NOMO-1 treated with dmso at 0.1 percent for 144 hours (cell line): Measurements from ENCODE around the gene FOSL2.

Experiments used
- DNase-seq: peaks from one replicate; lab custom pipeline; 2025; ENCODE audit not compliant: unreplicated experiment; lab: John Stamatoyannopoulos, UW

Gene FOSL2

DNA sequence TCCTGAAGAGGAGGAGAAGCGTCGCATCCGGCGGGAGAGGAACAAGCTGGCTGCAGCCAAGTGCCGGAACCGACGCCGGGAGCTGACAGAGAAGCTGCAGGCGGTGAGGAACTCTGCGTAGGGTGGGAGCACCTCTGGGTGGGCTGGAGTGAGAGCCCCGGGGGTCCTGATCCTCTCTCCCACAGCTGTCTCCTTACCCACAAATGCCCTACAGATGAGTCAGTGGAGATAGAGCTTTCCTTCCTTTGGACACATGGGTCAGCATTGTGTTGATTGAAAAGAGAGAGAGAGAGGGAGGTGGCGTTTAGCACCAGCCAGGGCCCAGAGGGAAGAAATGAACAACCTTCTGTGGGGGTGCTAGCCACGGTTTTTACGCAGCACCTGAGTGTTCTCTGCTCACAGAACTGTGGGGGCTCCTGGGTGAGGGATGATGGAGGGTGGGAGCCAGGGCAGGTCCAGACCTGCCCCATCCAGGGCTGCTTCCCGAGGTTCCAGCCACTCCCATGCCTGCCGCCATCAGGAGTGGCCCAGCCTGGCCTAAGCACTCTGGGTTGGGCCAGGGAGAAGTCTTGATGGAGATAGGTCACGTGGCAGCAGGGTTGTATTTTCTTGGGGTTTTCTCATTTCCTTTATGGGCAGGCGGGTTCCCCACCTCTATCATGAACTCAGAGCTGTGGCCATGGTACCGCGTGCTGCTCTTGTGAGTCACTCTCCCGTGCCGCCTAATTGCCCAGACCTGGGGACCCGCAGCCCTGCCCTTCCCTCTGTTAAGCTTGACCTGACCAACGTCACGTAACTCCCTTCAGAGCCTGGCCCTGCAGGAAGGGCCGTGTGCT is 16.3 kb downstream of the FOSL2 start:
- DNase-seq = no peak

DNA sequence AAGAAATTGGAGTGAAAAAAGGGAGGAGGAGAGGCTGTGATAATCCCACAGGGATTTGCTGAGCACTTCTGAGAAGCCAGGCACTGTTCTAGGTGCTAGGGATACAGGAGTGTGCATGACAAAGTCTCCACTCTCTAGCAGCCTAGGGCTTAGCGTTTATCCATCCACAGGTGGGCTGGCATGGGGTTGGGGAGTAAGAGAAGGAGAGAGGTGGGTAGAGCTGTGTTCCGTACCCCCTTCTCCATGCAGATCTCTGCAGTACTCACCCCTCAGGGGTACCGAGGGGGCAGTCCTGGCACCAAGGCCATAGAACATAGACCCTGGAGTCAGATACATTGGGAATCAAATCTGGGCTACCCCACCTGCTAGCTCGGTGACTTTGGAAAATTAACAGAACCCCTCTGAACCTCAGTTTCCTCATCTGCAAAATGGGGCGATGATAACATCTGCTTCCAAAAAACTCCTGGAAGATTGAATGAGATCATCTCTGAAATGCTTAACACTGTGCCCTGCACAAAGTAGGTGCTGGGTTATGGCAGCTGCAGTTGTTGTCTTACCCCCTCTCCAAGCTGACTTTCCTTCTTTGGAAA is 18.6 kb downstream of the FOSL2 start:
- no peak for DNase-seq

DNA sequence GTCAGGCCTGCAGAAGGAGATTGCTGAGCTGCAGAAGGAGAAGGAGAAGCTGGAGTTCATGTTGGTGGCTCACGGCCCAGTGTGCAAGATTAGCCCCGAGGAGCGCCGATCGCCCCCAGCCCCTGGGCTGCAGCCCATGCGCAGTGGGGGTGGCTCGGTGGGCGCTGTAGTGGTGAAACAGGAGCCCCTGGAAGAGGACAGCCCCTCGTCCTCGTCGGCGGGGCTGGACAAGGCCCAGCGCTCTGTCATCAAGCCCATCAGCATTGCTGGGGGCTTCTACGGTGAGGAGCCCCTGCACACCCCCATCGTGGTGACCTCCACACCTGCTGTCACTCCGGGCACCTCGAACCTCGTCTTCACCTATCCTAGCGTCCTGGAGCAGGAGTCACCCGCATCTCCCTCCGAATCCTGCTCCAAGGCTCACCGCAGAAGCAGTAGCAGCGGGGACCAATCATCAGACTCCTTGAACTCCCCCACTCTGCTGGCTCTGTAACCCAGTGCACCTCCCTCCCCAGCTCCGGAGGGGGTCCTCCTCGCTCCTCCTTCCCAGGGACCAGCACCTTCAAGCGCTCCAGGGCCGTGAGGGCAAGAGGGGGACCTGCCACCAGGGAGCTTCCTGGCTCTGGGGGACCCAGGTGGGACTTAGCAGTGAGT is 19.4 kb downstream of the FOSL2 start:
- DNase-seq = no peak

DNA sequence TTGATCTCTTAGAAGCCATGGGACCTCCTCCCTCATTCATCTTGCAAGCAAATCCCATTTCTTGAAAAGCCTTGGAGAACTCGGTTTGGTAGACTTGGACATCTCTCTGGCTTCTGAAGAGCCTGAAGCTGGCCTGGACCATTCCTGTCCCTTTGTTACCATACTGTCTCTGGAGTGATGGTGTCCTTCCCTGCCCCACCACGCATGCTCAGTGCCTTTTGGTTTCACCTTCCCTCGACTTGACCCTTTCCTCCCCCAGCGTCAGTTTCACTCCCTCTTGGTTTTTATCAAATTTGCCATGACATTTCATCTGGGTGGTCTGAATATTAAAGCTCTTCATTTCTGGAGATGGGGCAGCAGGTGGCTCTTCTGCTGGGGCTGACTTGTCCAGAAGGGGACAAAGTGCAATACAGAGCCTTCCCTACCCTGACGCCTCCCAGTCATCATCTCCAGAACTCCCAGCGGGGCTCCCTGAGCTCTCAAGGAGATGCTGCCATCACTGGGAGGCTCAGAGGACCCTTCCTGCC is 20.0 kb downstream of the FOSL2 start:
- DNase-seq = no peak

DNA sequence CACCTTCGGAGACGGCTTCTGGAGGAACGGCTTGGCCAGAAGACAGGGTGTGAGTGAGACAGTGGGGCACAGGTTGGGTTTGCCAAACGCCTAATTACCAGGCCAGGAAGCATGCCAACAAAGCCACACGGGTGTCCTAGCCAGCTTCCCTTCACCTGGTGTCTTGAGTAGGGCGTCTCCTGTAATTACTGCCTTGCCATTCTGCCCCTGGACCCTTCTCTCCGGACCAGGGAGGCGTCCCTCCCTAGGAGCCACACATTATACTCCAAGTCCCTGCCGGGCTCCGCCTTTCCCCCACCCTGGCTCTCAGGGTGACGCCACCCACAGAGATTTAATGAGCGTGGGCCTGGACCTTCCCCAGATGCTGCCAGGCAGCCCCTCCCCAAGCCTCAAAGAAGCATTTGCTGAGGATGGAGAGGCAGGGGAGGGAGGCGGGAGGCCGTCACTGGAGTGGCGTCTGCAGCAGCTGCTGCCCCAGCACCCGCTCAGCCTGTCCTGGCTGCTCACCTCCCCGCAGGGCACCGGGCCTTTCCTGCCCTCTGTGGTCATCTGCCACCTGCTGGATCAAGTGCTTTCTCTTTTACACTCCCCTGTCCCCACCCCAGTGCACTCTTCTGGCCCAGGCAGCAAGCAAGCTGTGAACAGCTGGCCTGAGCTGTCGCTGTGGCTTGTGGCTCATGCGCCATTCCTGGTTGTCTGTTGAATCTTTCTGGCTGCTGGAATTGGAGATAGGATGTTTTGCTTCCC is 20.7 kb downstream of the FOSL2 start:
- no peak for DNase-seq

DNA sequence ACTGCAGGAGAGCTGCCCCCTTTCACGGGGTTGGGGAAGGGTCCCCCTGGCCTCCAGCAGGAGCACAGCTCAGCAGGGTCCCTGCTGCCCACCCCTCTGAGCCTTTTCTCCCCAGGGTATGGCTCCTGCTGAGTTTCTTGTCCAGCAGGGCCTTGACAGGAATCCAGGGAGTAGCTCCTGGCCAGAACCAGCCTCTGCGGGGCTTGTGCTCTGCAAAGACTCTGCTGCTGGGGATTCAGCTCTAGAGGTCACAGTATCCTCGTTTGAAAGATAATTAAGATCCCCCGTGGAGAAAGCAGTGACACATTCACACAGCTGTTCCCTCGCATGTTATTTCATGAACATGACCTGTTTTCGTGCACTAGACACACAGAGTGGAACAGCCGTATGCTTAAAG is 21.2 kb downstream of the FOSL2 start:
- no peak for DNase-seq

DNA sequence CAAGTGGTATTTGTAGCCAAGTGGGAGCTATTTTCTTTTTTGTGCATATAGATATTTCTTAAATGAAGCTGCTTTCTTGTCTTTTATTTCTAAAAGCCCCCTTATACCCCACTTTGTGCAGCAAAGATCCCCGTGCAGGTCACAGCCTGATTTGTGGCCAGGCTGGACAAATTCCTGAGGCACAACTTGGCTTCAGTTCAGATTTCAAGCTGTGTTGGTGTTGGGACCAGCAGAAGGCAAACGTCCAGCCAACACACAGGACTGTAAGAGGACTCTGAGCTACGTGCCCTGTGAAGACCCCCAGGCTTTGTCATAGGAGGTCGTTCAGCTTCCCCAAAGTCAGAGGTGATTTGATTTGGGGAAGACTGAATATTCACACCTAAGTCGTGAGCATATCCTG is 21.9 kb downstream of the FOSL2 start:
- DNase-seq = no peak

DNA sequence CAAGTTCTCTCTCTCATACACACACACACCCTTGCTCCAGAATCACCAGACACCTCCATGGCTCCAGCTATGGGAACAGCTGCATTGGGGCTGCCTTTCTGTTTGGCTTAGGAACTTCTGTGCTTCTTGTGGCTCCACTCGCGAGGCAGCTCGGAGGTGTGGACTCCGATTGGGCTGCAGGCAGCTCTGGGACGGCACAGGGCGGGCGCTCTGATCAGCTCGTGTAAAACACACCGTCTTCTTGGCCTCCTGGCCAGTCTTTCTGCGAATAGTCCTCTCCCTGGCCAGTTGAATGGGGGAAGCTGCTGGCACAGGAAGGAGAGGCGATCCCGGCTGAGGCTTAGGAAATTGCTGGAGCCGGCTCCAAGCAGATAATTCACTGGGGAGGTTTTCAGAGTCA is 22.4 kb downstream of the FOSL2 start:
- DNase-seq = no peak

DNA sequence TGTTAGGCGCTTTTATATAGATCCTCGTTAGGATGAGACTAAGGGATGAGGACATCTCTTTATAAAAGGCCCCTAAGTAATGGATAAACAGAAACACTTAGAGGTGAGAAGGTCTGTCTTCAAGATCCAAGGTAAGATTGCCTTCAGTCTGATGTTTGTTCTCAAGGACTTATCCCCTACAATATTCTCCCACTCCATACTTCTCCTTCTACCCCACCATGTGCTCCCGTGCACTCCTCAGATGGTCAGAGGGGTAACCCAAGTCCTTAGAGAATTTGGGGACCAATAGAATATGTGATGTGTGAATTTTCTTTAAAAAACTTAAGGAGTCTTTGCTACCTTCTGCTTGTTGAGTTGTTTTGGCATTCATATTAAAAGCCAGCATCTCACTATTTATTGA is 23.1 kb downstream of the FOSL2 start:
- DNase-seq = no peak

DNA sequence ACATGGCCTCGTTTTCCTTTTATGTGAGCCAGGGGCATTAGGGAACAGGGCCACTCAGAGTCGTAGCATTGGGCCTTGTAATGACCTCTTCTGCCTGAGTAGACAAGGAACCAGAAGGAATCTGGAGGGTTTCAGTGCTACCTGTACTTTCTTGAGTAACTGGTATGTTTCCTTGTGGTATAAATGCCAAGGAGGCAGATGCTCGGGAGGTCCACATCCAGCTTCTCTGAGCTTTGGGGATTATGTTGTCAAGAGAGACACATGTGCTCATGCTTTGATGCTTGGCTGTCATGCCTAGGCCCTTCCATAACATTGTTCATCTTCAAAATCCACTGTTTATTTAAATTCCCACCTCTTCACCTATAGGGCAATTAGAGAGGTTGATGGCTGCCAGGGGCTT is 26.3 kb downstream of the FOSL2 start:
- DNase-seq = no peak

DNA sequence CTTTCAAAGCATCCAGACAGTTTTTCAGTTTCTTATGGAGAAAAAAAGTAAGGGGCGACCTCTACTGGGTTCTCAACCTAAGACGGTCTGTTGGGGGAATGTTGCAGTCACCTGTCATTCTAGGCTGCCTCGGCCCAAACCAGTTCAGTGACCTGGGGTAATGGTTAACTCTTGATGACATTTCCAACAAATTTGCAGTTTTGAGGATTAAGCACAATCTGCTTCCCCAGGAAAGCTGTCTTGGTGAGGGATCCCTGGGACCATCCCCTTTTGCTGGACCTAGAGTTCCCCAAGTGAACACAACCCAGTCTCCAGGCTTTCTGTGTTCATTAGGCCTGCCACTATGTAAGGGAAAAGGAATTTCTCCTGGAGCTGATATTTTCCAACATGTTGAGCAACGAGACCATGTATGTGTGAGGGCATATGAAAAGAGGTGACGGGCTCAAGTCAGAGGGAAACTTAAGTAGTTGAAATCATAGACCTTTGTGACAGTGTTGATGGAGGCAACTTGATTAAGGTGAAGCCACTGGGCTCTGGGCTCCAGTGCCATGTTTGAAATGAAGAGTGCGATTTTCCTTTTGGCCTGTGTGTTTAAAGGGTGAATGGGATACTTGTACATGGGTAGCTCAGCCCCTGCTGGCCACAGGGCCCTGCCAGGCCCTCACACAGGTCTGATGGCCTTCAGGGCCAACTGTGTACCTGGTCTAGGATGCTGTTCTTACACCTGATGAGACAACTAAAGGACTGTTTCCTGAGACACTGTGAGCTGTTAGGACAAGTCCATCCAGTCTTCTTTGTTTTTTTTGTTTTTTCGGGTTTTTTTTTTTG is 27.0 kb downstream of the FOSL2 start:
- DNase-seq = no peak

DNA sequence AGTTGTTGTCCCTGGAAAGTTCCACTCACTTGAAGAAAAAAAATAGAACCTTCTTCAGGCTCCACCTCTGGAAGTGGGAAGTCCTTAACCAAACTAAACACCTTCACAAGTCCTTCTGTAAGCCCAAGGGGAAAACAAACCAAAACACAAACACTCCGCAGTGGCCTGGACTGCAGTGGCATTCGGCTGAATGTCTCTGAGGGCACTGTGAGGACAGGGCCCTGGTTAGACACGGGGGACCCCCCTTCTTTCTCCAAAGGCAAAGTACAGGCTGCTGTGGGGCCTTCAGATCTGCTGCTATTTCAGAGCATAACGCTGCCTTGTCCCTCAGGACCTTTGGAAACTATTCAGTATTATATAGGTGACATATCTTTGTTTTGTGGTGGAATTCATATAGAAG is 28.1 kb downstream of the FOSL2 start:
- DNase-seq = no peak

DNA sequence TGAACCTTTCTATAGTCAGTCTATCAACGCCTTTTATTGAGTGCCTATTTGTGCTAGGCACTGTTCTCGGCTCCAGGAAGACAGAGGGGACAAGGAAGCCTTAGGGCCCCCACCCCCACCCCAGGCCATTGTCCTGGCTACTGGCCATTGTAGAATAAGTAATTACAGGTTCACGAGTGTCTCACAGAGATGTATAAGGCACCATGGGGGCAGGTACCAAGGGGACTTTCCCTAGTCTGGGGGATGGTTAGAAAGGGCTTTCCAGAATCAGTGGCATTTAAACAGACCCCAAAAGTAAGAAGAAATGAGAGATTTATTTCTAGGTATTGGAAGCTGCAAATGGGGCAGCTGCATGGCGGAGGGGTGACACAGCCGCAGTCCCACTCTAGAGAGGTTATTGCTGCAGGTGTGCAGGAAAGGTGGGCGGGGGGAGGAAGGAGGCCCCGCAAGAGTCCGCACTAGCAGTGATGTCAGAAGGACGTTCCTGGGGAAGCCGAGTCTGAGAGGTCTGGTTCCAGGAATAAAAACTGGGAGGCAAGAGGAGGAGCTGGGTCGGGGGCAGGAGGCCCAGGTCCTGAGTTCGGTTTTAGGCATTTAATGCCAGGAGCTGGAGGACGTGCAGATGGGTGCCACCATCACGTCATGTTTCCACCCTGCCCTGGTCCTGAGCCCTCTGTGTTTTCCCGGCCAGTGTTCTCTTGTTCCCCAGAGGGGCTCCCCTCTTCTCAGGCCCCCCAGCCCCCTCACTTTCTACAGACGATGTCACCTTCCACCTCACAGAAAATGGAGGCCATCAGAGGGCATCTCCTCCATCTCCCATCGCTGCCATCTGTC is 30.5 kb downstream of the FOSL2 start:
- no peak for DNase-seq

DNA sequence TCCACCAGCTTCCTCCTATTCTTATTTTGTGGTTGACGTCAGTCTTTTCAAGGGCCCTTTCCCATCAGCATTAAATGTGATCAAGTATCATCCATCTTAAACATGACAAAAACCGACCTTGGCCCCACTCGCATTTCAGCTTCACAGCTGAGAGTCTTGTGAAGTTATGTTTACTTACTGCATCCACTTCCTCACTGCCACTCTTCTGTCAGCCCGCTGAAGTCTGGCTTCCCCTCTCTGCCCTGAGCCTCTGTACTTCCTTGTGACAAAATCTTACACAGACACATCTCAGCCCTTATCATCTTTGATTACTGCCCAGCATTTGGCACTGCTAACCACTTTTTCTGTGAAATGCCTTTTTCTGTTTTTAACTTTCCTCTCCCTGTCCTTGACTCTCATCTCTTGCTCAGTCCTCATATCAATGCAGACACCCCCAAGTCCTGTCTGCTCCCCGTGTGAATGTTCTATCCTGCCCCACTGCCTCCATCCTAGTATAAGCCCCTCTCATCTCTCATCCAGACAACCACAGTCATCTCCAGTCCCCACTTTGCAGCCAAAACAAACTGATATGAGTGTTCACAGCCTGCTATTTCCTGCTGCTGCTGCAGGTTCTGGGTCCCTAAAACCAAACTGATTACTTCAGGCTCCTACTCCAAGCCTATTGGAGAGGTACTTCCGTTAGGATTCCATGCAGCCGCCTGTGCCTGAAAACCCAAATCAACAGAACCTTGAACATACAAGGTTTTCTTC is 31.4 kb downstream of the FOSL2 start:
- DNase-seq = peak; percentile 82

DNA sequence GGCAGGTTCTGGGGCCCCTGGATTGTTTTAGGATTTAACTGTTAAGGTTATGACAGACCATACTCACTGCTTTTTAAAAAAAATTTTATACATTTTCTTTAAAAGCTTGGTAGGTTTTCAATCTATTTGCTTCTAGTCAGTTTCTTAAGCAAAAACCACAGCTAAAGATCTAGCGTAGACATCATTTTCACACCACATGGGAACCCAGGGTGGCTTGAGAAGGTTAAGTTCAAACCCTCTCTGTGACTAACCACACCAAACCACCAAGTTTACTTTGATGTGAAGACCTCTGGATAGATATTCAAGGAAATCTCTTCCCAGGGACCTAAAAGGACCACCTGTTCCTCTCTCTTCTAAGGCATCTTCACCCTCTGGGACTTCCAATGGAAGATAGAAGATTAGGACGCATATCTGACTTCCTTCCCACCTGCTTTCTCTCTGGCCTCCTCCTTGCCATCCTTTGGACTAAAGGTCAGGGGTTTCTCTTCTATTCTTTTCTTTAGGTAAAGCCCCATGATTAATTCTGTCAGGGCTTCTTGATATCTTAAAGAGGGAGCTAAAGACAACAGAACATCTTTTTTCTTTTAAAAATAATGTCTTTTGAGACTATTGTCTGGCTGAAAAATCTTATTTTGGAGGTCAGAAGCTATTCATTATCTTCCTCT is 32.3 kb downstream of the FOSL2 start:
- DNase-seq = no peak

DNA sequence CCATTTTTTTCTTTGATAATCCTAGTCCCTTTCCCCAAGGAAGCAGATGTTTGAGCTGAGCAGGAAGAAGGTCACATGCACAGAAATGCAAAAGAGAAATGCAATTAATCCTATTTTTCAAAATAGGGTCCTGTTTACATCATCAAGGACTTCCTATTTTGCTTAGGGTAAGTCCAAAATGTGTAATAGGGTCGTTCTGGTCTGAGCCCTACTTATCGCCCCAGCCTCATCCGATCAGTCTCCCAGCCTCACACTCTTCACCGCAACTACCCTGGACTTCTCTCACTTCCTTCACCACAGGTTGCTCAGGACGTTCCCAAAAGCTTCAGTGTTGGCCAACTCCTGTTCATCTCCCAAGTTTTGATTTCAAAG is 32.8 kb downstream of the FOSL2 start:
- no peak for DNase-seq

DNA sequence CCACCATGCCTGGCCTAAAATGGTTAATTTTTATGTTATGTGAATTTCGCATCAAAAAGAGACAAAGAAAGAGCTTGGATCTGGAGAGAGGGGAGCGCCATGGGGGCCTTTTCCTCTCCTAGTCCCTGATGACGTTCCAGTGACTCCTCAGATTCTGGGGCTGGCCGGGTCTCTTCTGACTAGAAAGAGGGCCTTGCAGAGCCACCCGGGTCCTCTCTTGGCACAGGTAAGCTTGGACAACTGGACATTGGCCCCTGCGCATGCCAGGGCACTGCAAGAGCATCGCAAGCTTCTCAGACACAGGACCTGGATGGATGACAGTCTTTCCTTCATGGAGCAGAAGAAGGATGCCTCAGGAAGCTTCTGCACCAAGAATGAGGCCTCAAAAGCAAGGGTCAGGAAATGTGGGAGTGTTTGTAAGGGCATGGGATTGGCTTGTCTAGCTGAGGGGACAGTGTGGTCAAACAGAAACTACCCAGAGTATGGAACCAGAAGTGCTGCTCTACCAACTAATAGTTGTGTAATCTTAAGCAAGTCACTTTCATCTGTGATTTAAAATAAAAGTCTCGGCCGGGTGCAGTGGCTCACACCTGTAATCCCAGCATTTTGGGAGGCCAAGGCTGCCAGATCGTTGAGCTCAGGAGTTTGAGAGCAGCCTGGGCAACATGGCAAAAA is 35.2 kb downstream of the FOSL2 start:
- no peak for DNase-seq

DNA sequence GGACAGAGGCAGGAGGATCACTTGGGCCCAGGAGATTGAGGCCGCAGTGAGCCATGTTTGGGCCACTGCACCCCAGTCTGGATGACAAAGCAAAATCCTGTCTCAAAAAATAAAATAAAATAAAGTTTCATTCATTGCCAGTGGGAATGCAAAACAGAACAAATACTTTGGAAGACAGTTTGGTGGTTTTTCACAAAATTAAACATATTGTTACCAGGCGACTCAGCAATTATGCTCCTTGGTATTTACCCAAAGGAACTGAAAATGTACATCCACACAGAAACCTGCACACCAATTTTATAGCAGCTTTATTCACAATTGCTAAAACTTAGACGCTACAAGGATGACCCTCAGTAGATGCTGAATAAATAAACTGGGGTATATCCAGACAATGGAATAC is 35.8 kb downstream of the FOSL2 start:
- DNase-seq = no peak
